ENCODE data around the gene CMTM8. TPM values are rescaled to one million over a fixed set of nuclear protein-coding genes. Genes with fewer than 3 reads are reported as not detected.
A peak's percentile ranks its signal among the peaks of the same experiment; 100 is the strongest.
"Not testable (repeated sequence)": the region's sequence is repeated elsewhere in the genome, so short reads cannot be mapped to it uniquely, and the experiment has no call there.

Gene CMTM8
- total RNA-seq, 1 experiment from 2014 or later, result 6.6 TPM

GRCh38 chr3:32355751-32356291, 117.3 kb downstream of the CMTM8 start:
- in situ Hi-C loops (cut with HindIII; ENCODE audit: low sequenced_read_pairs), result no loop called here
- no peak for DNase-seq (ENCODE audit: low spot score)

- in situ Hi-C loops (cut with HindIII; ENCODE audit: low sequenced_read_pairs), result no loop called here
- DNase-seq (ENCODE audit: low spot score), result no peak
These were observed 121.4 kb downstream of the CMTM8 start for GRCh38 chr3:32359766-32360492.

- in situ Hi-C loops (cut with HindIII; ENCODE audit: low sequenced_read_pairs), result no loop called here
These were observed 122.0 kb downstream of the CMTM8 start for GRCh38 chr3:32360493-32360827.

GRCh38 chr3:32366638-32367397, 128.3 kb downstream of the CMTM8 start:
- no peak for DNase-seq (ENCODE audit: low spot score)
- in situ Hi-C loops (cut with HindIII; ENCODE audit: low sequenced_read_pairs), result no loop called here

More at GRCh38 chr3:32360493-32360827, 122.0 kb downstream of the CMTM8 start:
- DNase-seq (ENCODE audit: low spot score), result no peak

- DNase-seq (ENCODE audit: low spot score), result no peak
- in situ Hi-C loops (cut with HindIII; ENCODE audit: low sequenced_read_pairs), result no loop called here
These were observed 129.0 kb downstream of the CMTM8 start for GRCh38 chr3:32367442-32367841.

- no peak for DNase-seq (ENCODE audit: low spot score)
- in situ Hi-C loops (cut with HindIII; ENCODE audit: low sequenced_read_pairs), result no loop called here
These were observed 133.2 kb downstream of the CMTM8 start for GRCh38 chr3:32371461-32372212.

GRCh38 chr3:32372213-32372490, 133.7 kb downstream of the CMTM8 start:
- in situ Hi-C loops (cut with HindIII; ENCODE audit: low sequenced_read_pairs), result no loop called here
- no peak for DNase-seq (ENCODE audit: low spot score)

- no peak for DNase-seq (ENCODE audit: low spot score)
- in situ Hi-C loops (cut with HindIII; ENCODE audit: low sequenced_read_pairs), result no loop called here
These were observed 134.8 kb downstream of the CMTM8 start for GRCh38 chr3:32373276-32373675.

- DNase-seq (ENCODE audit: low spot score), result no peak
- in situ Hi-C loops (cut with HindIII; ENCODE audit: low sequenced_read_pairs), result no loop called here
These were observed 135.4 kb downstream of the CMTM8 start for GRCh38 chr3:32373844-32374243.

- in situ Hi-C loops (cut with HindIII; ENCODE audit: low sequenced_read_pairs), result no loop called here
These were observed 136.5 kb downstream of the CMTM8 start for GRCh38 chr3:32374788-32375595.

GRCh38 chr3:32375596-32375930, 137.1 kb downstream of the CMTM8 start:
- in situ Hi-C loops (cut with HindIII; ENCODE audit: low sequenced_read_pairs), result no loop called here
- DNase-seq (ENCODE audit: low spot score), result no peak

More at GRCh38 chr3:32374788-32375595, 136.5 kb downstream of the CMTM8 start:
- peak; percentile 87 for DNase-seq (ENCODE audit: low spot score)

- in situ Hi-C loops (cut with HindIII; ENCODE audit: low sequenced_read_pairs), result no loop called here
- no peak for DNase-seq (ENCODE audit: low spot score)
These were observed 137.6 kb downstream of the CMTM8 start for GRCh38 chr3:32376115-32376514.

GRCh38 chr3:32379831-32380500, 141.5 kb downstream of the CMTM8 start:
- no peak for DNase-seq (ENCODE audit: low spot score)
- in situ Hi-C loops (cut with HindIII; ENCODE audit: low sequenced_read_pairs), result no loop called here

GRCh38 chr3:32381922-32382321, 143.4 kb downstream of the CMTM8 start:
- no peak for DNase-seq (ENCODE audit: low spot score)
- in situ Hi-C loops (cut with HindIII; ENCODE audit: low sequenced_read_pairs), result no loop called here

GRCh38 chr3:32383136-32383711, 144.7 kb downstream of the CMTM8 start:
- no peak for DNase-seq (ENCODE audit: low spot score)
- in situ Hi-C loops (cut with HindIII; ENCODE audit: low sequenced_read_pairs), result no loop called here

- in situ Hi-C loops (cut with HindIII; ENCODE audit: low sequenced_read_pairs), result no loop called here
- DNase-seq (ENCODE audit: low spot score), result no peak
These were observed 146.5 kb downstream of the CMTM8 start for GRCh38 chr3:32384938-32385337.

GRCh38 chr3:32387512-32387911, 149.0 kb downstream of the CMTM8 start:
- in situ Hi-C loops (cut with HindIII; ENCODE audit: low sequenced_read_pairs), result no loop called here

GRCh38 chr3:32389577-32389976, 151.1 kb downstream of the CMTM8 start:
- DNase-seq (ENCODE audit: low spot score); in situ Hi-C loops (cut with HindIII; ENCODE audit: low sequenced_read_pairs): not testable (repeated sequence)

More at GRCh38 chr3:32387512-32387911, 149.0 kb downstream of the CMTM8 start:
- DNase-seq (ENCODE audit: low spot score), result no peak

Data from G401 (cell line).